Measurements from ENCODE around the gene RBM8A.

The RBM8A gene

GRCh38 chr1:145927063-145927886 is at the start of gene RBM8A:
TSS of gene RBM8A (minus strand) at chr1:145927484. CDS start at chr1:145927426, 58 bp downstream.
- Histone ChIP-seq H3K36me3 (peaks cover 13% of the 10 kb centered on the region), H3K27me3 (no peaks in the 10 kb centered on the region), H3K27ac (peak within 1 kb of the TSS; percentile 95), H3K4me3 (ENCODE audit: low read depth in 1 of 2, low read length in 1 of 2) (peak within 1 kb of the TSS; percentile 67 to 95), H3K9me3 (no peaks in the 10 kb centered on the region), H3K4me1 (ENCODE audit: control insufficient read depth in 1 of 2, insufficient read depth in 1 of 2, low read depth in 1 of 2, low read length in 1 of 2) (peaks cover 37 to 38% of the 10 kb centered on the region in 2 experiments)
- TF ChIP-seq, protein P1, sequence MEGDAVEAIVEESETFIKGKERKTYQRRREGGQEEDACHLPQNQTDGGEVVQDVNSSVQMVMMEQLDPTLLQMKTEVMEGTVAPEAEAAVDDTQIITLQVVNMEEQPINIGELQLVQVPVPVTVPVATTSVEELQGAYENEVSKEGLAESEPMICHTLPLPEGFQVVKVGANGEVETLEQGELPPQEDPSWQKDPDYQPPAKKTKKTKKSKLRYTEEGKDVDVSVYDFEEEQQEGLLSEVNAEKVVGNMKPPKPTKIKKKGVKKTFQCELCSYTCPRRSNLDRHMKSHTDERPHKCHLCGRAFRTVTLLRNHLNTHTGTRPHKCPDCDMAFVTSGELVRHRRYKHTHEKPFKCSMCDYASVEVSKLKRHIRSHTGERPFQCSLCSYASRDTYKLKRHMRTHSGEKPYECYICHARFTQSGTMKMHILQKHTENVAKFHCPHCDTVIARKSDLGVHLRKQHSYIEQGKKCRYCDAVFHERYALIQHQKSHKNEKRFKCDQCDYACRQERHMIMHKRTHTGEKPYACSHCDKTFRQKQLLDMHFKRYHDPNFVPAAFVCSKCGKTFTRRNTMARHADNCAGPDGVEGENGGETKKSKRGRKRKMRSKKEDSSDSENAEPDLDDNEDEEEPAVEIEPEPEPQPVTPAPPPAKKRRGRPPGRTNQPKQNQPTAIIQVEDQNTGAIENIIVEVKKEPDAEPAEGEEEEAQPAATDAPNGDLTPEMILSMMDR (IDR thresholded peaks at IDR 0.05), result peak; percentile 62

DNA sequence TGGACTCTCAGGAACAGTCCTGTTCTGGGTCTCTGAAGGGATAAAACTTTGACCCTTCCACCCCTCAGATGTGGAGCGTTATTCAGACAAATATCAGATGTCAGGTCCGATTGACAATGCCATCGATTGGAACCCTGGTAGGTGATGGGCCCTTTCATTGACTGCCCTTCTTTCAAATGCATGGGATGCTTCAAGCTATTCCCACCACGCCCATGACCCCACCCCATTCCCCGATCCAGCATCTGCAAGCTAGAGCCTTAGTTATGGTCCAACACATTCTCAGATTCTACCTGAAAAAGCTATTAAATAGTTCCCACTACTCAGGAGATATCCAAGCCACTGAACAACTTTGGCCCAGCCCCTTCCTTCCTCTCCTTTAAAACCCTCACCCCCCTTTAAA is 49.7 kb upstream of the RBM8A start:
- TF ChIP-seq, protein P1 (IDR thresholded peaks at IDR 0.05), result no peak
- Histone ChIP-seq H3K27ac (peak overlapping the region; percentile 99), H3K36me3 (no peaks in the 10 kb centered on the region), H3K27me3 (no peaks in the 10 kb centered on the region), H3K9me3 (no peaks in the 10 kb centered on the region), H3K4me1 (ENCODE audit: control insufficient read depth in 1 of 2, insufficient read depth in 1 of 2, low read depth in 1 of 2, low read length in 1 of 2) (peaks cover 55 to 58% of the 10 kb centered on the region in 2 experiments), H3K4me3 (ENCODE audit: low read depth in 1 of 2, low read length in 1 of 2) (no peak overlapping the region)

DNA sequence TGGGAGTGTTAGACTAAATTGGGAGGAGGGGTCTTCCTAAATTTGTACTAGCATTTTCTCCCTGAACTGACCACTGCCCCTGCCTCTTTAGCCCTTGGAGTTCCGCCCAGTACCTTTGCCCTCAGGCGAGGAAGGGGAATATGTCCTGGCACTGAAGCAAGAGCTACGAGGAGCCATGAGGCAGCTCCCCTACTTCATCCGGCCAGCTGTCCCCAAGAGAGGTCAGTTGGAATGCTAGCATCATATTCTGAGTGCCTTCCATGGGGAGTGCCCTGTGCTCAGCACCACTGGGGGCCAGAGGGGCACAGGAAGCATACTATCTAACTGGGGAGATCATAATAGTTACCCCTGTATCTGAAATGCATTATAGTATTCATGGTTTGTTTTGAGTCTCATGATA is 47.9 kb upstream of the RBM8A start:
- H3K36me3 ChIP-seq, result no peaks in the 10 kb centered on the region
- TF ChIP-seq, protein P1 (IDR thresholded peaks at IDR 0.05), result no peak
- no peaks in the 10 kb centered on the region for H3K27me3 ChIP-seq
- H3K27ac ChIP-seq, result no peak overlapping the region
- H3K4me3 ChIP-seq (ENCODE audit: low read depth in 1 of 2, low read length in 1 of 2), result no peak overlapping the region
- no peaks in the 10 kb centered on the region for H3K9me3 ChIP-seq
- peaks cover 37 to 40% of the 10 kb centered on the region in 2 experiments for H3K4me1 ChIP-seq (ENCODE audit: control insufficient read depth in 1 of 2, insufficient read depth in 1 of 2, low read depth in 1 of 2, low read length in 1 of 2)

- Histone ChIP-seq H3K4me1 (ENCODE audit: control insufficient read depth in 1 of 2, insufficient read depth in 1 of 2, low read depth in 1 of 2, low read length in 1 of 2) (peaks cover 32 to 35% of the 10 kb centered on the region in 2 experiments), H3K27ac (no peak overlapping the region), H3K9me3 (no peaks in the 10 kb centered on the region), H3K4me3 (ENCODE audit: low read depth in 1 of 2, low read length in 1 of 2) (no peak overlapping the region), H3K27me3 (no peaks in the 10 kb centered on the region), H3K36me3 (no peaks in the 10 kb centered on the region)
- TF ChIP-seq, protein P1 (IDR thresholded peaks at IDR 0.05), result no peak
These were observed 47.4 kb upstream of the RBM8A start for GRCh38 chr1:145974721-145975120.

- no peaks in the 10 kb centered on the region for H3K27me3 ChIP-seq
- TF ChIP-seq, protein P1 (IDR thresholded peaks at IDR 0.05), result no peak
- H3K27ac ChIP-seq, result peak overlapping the region; percentile 13
- H3K4me1 ChIP-seq (ENCODE audit: control insufficient read depth in 1 of 2, insufficient read depth in 1 of 2, low read depth in 1 of 2, low read length in 1 of 2), result peaks cover 11 to 14% of the 10 kb centered on the region in 2 experiments
- no peak overlapping the region for H3K4me3 ChIP-seq (ENCODE audit: low read depth in 1 of 2, low read length in 1 of 2)
- H3K36me3 ChIP-seq, result no peaks in the 10 kb centered on the region
- H3K9me3 ChIP-seq, result no peaks in the 10 kb centered on the region
These were observed 45.3 kb upstream of the RBM8A start for GRCh38 chr1:145972580-145972979.

Data from neutrophil (primary cell).